SHP77 (cell line): ENCODE measurements around the gene TRMT10C.
A peak's percentile ranks its signal among the peaks of the same experiment; 100 is the strongest.
"Not testable (repeated sequence)": the region's sequence is repeated elsewhere in the genome, so short reads cannot be mapped to it uniquely, and the experiment has no call there.

Experiments used
- DNase-seq, 2 experiments: peaks; one replicate each; lab custom pipeline; 2025; lab: John Stamatoyannopoulos, UW

The TRMT10C gene

DNA sequence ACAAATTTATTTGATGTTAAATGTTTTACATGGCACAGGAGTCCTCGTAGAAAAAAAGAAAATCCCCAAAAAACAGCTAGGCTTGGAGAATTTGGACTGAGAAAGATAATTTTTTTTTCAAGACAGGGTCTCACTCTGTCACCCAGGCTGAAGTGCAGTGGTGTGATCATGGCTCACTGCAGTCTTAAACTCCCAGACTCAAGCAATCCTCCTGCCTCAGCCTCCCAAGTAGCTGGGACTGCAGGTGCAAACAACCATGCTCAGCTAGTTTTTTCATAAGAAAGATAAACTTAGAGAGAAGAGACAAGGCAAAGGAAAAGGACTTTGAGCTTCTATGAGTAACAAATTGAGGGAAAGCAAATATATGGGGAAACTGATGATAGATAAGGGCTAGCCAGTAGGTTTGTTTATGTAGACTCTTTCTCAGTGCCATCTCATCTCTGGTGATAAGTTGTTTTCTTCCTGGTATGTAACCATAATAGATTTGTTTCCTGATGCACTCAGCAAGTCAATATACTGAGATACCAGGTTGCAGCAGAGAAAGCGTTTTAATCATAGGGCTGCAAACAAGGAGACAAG is 13.1 kb upstream of the TRMT10C start:
- DNase-seq = no peak

DNA sequence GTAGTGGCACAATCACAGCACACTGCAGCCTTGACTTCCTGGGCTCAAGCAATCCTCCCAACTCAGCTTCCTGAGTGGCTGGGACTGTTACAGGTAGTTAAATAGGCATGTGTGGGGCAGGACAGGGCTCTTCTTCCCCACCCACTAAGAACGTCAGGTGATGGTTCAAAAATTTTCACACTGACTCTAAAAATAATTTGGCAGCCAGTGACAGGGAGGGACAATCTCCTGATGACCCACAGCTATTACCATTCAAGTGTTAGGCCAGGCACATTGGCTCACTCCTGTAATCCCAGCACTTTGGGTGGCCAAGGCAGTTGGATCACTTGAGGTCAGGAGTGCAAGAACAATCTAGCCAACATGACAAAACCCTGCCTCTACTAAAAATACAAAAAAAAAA is 12.2 kb upstream of the TRMT10C start:
- no peak for DNase-seq

DNA sequence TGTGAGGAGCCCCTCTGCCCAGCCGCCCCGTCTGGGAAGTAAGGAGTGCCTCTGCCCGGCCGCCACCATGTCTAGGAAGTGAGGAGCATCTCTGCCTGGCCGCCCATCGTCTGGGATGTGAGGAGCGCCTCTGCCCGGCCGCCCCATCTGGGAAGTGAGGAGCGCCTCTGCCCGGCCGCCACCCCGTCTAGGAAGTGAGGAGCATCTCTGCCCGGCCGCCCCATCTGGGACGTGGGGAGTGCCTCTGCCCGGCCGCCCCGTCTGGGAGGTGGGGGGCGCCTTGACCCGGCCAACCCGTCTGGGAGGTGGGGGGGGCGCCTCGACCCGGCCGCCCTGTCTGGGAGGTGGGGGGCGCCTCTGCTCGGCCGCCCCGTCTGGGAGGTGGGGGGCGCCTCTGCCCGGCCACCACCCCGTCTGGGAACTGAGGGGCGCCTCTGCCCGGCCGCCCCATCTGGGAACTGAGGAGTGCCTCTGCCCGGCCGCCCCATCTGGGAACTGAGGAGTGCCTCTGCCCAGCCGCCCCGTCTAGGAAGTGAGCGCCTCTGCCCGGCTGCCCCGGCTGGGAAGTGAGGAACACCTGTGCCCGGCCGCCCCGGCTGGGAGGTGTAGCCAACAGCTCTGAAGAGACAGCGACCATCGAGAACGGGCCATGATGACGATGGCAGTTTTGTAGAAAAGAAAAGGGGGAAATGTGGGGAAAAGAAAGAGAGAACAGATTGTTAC is 10.1 kb upstream of the TRMT10C start:
- DNase-seq = not testable (repeated sequence)

DNA sequence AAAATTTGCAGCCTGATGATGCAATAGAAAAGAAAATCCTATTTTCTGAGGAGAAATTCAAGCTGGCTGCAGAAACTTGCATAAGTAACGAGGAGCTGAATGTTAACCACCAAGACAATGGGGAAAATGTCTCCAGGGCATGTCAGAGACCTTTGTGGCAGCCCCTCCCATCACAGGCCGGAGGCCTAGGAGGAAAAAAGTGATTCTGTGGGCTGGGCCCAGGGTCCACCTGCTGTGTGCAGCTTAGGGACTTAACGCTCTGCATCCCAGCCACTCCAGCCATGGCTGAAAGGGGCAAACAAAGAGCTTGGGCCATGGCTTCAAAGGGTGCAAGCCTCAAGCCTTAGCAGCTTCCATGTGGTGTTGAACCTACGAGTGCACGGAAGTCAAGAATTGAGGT is 8.3 kb upstream of the TRMT10C start:
- not testable (repeated sequence) for DNase-seq

DNA sequence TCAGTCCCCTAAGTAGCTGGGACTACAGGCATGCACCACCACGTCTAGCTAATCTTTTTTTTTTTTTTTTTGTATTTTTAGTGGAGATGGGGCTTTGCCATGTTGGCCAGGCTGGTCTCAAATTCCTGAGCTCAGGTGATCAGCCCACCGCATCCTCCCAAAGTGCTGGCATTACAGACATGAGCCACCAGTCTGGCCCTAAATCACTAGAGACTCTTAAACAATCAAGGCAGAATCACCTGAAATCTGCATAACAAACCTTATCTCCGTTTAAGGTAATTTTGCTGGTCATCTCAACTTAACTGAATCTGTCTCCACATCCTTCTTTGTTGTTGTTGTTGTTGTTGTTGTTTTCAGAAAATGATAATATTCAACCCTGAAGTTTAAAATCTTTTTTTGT is 5.6 kb upstream of the TRMT10C start:
- no peak for DNase-seq

DNA sequence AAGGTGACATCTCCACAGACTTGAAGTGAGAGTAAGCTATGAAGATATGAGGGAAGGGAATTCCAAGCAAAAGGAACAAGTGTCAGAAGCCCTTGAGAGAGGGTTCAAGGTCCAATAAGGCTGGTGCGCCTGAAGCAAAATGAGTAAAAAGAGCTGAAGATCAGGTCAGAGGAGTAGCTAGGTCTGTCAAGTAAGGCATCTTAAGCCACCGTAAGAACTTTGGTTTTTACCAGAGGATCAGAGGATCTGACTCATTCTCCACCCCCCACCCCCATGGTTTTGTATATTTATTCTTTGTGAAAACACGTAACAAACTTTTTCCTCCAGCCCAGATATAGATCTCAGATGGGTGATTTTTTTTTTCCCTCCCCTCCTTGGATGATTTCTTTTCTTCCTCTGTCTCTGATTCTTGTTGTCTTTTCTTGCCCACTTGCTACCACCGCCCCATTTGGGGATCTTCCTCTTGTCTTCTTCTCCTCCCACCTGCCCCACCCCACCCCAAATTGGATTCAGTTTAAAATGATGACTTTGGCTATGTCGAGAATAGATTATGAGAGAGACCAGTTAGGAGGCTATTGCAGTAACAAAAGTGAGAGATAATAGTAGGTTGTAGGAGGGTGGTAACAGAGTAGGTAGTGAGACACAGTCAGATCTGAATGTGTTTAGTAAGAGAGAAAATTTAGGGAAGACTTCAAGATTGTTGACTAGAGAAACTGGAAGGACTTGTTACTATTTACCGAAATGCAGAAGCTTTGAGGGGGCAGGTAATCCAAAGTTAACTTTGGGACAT is 6.1 kb downstream of the TRMT10C start:
- no peak for DNase-seq

DNA sequence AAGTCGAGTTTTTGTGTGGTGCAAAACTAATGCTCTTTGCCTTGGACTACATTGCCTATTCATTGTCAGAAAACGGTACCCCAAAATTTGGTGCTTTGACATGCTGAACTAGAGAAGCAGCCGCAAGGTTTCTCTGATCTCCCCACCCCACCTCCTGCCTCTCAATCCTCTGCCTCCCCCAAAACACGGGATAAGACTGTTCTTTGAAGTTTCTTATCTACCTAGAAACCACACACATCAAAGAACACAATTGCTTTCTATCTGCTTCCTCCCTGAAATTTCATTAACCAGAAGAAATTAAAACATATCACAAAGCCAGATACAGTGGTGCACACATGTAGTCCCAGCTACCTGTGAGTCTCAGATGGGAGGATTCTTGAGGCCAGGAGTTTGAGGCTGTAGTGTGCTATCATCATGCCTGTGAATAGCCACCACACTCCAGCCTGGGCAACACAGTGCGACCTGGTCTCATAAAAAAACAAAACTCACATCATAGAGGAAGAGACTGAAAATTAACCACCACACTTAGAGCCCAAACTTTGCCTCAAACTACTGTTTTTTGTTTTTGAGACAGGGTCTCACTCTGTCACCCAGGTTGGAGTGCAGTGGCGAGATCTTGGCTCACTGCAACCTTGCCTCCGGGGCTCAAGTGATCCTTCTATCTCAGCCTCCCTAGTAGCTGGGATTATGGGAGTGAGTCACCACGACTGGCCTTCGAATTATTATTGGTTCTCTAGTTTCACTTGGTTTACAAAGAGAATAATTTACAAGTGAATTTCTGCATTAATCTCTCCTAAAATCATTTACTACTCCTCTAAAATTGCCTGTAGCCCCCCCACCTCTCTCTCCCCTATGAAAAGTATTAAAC is 9.6 kb downstream of the TRMT10C start:
- no peak for DNase-seq

DNA sequence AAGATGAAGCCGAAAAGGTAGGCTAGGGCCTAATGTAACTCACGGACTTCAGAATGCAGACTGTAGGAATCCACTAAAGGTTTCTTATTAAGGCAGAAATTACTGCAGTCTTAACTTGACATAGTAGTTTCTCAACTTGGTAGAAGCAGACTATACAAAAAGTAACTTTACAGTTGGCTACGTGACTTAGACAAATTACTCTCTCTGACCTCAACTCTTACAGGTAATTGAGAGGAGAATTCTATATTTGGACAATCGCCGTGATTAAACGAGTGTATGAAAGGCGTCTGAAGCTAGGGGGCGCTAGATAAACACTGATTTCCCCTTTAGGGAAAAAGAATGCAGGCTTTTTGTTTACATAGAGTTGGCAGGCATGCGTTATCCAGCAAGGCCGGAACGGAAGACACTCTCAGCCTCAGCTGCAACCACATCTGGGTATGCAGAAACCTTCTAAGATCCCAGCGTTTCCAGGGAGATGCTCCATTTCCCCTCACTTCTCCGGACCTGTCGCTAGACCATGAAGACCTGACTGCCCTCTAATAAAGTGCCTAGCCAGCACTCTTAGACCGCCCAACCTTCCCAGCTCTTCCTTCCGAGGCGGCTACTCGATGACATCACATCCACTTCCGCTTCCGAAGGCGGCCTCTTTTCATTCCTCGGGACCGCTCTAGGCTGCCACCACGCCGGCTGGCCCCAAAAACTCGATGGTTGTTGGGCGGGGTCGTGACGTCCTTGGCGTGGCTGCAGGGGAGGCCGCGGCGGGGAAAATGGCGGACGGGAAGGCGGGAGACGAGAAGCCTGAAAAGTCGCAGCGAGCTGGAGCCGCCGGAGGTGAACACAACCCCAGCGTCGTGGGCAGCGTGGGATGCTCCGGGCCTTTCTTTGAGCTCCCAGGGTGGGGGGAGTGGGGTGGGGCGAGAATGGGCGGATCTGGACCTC is 12.1 kb downstream of the TRMT10C start, which contains the start of gene PCNP:
PCNP (plus strand) TSS at position 732 of the 939 bp plus-strand sequence; CDS start at position 768, 36 bp downstream.
- peak; percentile 96 to 97 for DNase-seq

DNA sequence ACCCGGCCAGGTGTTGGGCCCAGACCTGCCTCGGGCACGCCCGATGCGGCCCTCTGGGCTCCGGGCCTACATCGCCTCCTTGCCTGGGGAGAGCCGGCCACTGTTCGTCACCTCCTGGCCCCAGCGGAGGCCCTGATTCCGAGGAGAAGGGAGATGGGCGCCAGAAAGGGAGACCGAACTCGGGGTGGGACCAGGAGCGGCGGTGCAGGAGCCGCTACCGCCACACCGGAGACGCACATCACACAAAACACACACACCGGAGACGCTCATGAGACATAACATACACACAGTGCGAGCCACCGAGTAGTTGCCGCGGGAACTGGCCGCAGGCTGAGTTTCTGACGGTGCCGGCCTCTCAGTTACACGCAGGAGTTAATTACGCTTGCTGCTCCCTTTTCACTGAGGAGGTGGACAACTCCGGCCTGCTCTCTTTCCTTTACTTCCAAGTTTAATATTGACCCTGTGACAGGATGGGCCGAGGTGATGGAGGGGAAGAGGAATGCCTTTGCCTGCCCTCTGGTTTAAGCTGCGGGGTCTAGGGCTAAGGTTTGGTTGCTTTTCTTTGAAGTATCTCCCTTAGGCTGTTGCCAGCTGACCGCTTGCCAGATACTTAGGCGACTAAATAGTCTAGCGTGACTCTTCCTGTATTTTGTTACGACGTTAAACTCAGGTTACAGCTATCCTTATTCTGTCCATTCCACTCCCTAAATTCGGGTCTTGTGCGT is 12.9 kb downstream of the TRMT10C start:
- peak; percentile 54 to 63 for DNase-seq

DNA sequence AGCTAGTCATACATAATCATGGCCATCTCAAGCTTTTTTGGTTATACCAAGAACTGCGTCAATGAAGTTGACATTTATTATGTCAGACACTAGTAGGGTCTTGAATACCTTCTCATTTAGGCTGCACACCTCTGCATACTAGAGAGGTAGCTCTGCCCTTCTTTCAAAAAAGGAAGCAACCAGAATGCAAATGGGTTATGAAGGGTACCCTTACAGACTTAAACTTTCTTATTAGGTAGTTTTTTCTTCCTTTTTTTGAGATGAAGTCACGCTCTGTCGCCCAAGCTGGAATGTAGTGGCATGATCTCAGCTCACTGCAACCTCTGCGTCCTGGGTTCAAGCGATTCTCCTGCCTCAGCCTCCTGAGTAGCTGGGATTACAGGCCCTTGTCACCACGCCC is 15.6 kb downstream of the TRMT10C start:
- no peak for DNase-seq

DNA sequence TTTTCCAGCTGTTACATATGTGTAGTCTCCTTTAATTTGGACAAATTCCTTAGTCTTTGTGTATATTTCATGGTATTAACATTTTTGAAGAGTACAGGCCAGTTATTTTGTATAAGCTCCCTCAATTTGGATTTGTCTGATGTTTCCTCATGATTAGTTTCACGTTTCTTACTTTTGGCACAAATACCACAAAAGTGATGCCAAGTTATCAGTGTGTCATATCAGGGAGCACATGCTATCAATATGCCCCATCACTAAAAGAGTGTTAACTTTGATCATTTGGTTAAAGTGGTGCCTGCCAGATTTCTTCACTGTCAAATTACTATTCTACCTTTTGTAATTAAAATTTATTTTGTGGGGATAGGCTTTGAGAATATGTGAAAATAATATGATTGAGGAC is 26.9 kb downstream of the TRMT10C start:
- DNase-seq = no peak

DNA sequence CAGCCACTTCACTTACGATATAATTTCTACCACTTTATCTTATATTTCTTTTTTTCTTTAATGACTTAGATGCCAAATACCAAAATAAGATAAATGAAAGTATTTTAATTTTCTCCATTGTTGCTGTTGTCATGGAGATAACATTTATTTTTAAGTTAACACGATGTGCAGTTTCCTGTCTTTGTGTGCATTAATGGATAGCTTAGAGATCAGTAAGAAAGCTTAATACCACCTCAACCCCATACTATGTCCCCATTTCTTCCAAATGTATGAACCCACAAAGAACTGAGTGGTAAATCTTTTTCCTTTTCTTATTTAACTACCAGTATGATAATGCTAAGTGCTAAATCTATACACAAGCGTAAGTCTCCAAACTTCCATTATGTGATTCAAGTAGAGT is 29.4 kb downstream of the TRMT10C start:
- DNase-seq = no peak

DNA sequence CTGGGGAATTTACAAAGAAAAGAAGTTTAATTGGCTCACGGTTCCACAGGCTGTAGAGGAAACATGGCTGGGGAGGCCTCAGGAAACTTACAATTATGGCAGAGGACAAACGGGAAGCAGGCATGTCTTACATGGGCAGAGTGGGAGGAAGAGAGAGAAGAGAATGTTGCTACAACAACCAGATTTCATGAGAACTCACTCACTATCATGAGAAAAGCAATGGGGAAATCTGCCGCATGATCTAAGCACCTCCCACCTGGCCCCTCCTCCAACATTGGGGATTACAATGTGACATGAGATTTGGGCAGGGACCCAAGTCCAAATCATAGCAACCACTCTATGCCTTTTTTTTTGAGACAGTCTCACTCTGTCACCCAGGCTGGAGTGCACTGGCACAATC is 41.1 kb downstream of the TRMT10C start:
- no peak for DNase-seq

DNA sequence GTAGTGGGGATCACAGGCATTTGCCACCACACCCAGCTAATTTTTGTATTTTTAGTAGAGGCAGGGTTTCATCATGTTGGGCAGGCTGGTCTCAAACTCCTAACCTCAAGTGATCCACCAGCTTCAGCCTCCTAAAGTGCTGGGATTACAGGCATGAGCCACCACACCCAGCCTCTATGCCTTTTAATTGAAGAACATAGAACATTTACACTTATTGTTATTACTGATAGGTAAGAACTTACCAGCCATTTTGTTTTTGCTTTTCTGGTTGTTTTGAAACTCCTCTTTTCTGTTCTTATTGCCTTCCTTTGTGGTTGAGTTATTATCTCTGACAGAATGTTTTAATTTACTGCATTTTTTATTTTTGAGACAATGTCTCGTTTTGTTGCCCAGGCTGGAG is 41.5 kb downstream of the TRMT10C start:
- DNase-seq = no peak

DNA sequence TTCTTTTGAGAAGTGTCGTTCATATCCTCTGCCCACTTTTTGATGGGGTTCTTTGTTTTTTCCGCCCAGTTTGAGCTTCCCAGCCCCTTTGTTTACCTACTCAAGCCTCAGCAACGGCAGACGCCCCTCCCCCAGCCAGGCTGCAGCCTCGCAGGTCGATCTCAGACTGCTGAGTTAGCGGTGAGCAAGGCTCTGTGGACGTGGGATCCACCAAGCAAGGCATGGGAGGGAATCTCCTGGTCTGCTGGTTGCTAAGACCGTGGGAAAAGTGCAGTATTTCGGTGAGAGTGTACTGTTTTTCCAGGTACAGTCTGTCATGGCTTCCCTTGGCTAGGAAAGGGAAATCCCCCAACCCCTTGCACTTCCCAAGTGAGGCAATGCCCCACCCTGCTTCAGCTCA is 43.7 kb downstream of the TRMT10C start:
- not testable (repeated sequence) for DNase-seq

DNA sequence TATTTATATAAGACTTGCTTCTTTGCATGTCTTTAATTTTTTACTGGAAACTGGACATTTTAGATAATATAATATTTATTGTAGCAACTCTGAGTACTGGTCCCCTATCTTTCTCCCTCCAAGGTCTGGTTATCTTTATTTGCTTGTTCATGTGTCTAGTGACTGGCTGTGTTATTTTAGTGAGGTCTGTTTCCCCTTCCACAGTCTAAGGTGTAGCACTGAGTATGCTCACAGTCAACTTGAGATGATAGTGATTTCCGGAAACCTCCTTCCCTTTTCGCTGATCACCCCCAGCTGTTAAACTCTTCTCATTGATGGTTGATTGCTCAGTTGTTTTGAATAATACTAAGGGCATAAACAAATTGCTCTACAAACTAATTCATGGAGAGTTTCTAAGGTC is 49.4 kb downstream of the TRMT10C start:
- DNase-seq = no peak

DNA sequence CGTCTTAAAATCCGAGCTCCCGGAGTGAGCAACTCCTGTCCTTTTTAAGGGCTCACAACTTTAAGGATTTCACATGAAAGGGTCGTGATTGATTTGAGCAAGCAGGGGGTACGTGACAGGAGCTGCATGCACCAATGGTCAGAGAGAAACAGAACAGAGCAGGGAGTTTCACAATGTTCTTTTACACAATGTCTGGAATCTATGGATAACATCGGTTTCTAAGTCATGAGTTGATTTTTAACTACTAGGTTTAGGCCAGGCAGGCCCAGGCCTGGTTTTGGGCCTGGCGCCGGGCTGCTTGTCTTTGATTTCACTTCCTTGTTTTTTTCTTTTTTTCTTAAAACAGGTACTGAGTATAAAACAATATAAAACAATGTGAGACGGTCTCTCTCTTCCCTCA is 51.3 kb downstream of the TRMT10C start:
- DNase-seq = not testable (repeated sequence)

DNA sequence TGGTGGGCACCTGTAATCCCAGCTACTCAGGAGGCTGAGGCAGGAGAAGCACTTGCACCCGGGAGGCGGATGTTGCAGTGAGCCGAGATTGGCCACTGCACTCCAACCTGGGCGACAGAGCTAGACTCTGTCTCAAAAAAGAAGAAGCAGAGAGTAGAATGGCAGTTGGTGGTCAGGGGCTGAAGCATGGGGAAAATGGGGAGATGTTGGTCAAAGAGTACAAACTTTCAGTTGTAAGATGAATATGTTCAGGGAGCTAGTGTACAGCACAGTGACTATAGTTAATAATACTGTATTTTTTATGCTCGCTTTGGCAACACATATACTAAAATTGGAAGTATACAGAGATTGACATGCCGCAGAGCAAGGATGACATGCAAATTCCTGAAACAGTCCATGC is 53.9 kb downstream of the TRMT10C start:
- no peak for DNase-seq
